Measurements from ENCODE around the gene ZNF765. TPM values are rescaled to one million over a fixed set of nuclear protein-coding genes. Genes with fewer than 3 reads are reported as not detected.
A peak's percentile ranks its signal among the peaks of the same experiment; 100 is the strongest.
"Not testable (repeated sequence)": the region's sequence is repeated elsewhere in the genome, so short reads cannot be mapped to it uniquely, and the experiment has no call there.

ZNF765 gene
- total RNA-seq: 15.6 TPM in 2 replicates

- no peaks in the 10 kb centered on the region for H3K9me3 ChIP-seq (ENCODE audit: low read depth, low read length)
- H3K4me3 ChIP-seq (ENCODE audit: insufficient read depth, low read length): peak within 1 kb of the TSS; percentile 92
- TF ChIP-seq CTCF (IDR thresholded peaks at IDR 0.05; ENCODE audit: extremely low read depth, low read depth, low read length): peak; percentile 29
- H3K36me3 ChIP-seq (ENCODE audit: insufficient read depth, low read length): peaks cover 13% of the 10 kb centered on the region
- H3K4me1 ChIP-seq (ENCODE audit: insufficient read depth, low read length): peaks cover 12% of the 10 kb centered on the region
- H3K4me2 ChIP-seq (ENCODE audit: insufficient read depth, low read length): peak within 1 kb of the TSS; percentile 97
- peak within 1 kb of the TSS; percentile 70 for H3K27ac ChIP-seq (ENCODE audit: low read depth, low read length)
- no peaks in the 10 kb centered on the region for H4K20me1 ChIP-seq (ENCODE audit: insufficient read depth, low read length)
- H2AFZ ChIP-seq (ENCODE audit: low read length): peak within 1 kb of the TSS; percentile 96
- H3K27me3 ChIP-seq (ENCODE audit: insufficient read depth, low read length): no peaks in the 10 kb centered on the region
- DNase-seq (ENCODE audit: insufficient read length, low spot score, missing footprints): peak; percentile 97
- H3K79me2 ChIP-seq (ENCODE audit: insufficient read depth, low read length): peaks cover 19% of the 10 kb centered on the region
These were observed at the start of gene ZNF765 for GRCh38 chr19:53394974-53395839. ZNF765 (plus strand) TSS chr19:53395149; CDS start chr19:53398016, 2,867 bp downstream.

- Histone ChIP-seq H3K4me2 (ENCODE audit: insufficient read depth, low read length) (no peak overlapping the region), H2AFZ (ENCODE audit: low read length) (no peak overlapping the region), H4K20me1 (ENCODE audit: insufficient read depth, low read length) (no peaks in the 10 kb centered on the region), H3K27me3 (ENCODE audit: insufficient read depth, low read length) (no peaks in the 10 kb centered on the region), H3K36me3 (ENCODE audit: insufficient read depth, low read length) (peaks cover 15% of the 10 kb centered on the region), H3K4me3 (ENCODE audit: insufficient read depth, low read length) (no peak overlapping the region), H3K4me1 (ENCODE audit: insufficient read depth, low read length) (no peaks in the 10 kb centered on the region), H3K79me2 (ENCODE audit: insufficient read depth, low read length) (no peaks in the 10 kb centered on the region), H3K27ac (ENCODE audit: low read depth, low read length) (no peak overlapping the region), H3K9me3 (ENCODE audit: low read depth, low read length) (peaks cover 31% of the 10 kb centered on the region)
- no peak for DNase-seq (ENCODE audit: insufficient read length, low spot score, missing footprints)
- TF ChIP-seq CTCF (IDR thresholded peaks at IDR 0.05; ENCODE audit: extremely low read depth, low read depth, low read length): no peak
These were observed 39.2 kb upstream of the ZNF765 start for GRCh38 chr19:53355739-53356138.

- H3K4me2 ChIP-seq (ENCODE audit: insufficient read depth, low read length): no peak overlapping the region
- no peaks in the 10 kb centered on the region for H3K36me3 ChIP-seq (ENCODE audit: insufficient read depth, low read length)
- no peaks in the 10 kb centered on the region for H3K79me2 ChIP-seq (ENCODE audit: insufficient read depth, low read length)
- DNase-seq (ENCODE audit: insufficient read length, low spot score, missing footprints): no peak
- TF ChIP-seq CTCF (IDR thresholded peaks at IDR 0.05; ENCODE audit: extremely low read depth, low read depth, low read length): no peak
- no peak overlapping the region for H3K27ac ChIP-seq (ENCODE audit: low read depth, low read length)
- H3K27me3 ChIP-seq (ENCODE audit: insufficient read depth, low read length): no peaks in the 10 kb centered on the region
- no peak overlapping the region for H3K4me3 ChIP-seq (ENCODE audit: insufficient read depth, low read length)
- H4K20me1 ChIP-seq (ENCODE audit: insufficient read depth, low read length): no peaks in the 10 kb centered on the region
- peaks cover 12% of the 10 kb centered on the region for H3K9me3 ChIP-seq (ENCODE audit: low read depth, low read length)
- H2AFZ ChIP-seq (ENCODE audit: low read length): no peak overlapping the region
- no peaks in the 10 kb centered on the region for H3K4me1 ChIP-seq (ENCODE audit: insufficient read depth, low read length)
These were observed 36.9 kb upstream of the ZNF765 start for GRCh38 chr19:53357821-53358581.

GRCh38 chr19:53360056-53360455 lies 34.9 kb upstream of the ZNF765 start:
- not testable (repeated sequence) for H3K9me3 ChIP-seq (ENCODE audit: low read depth, low read length); H3K27ac ChIP-seq (ENCODE audit: low read depth, low read length); H3K4me2 ChIP-seq (ENCODE audit: insufficient read depth, low read length); H3K27me3 ChIP-seq (ENCODE audit: insufficient read depth, low read length); DNase-seq (ENCODE audit: insufficient read length, low spot score, missing footprints); H3K4me1 ChIP-seq (ENCODE audit: insufficient read depth, low read length); H3K4me3 ChIP-seq (ENCODE audit: insufficient read depth, low read length); H3K79me2 ChIP-seq (ENCODE audit: insufficient read depth, low read length); H3K36me3 ChIP-seq (ENCODE audit: insufficient read depth, low read length); H2AFZ ChIP-seq (ENCODE audit: low read length); H4K20me1 ChIP-seq (ENCODE audit: insufficient read depth, low read length)

Data from osteoblast (primary cell).